ENCODE results near the gene RENBP. TPM values are rescaled to one million over a fixed set of nuclear protein-coding genes. Genes with fewer than 3 reads are reported as not detected.

RENBP gene
- total RNA-seq, 4 donors from 2014 or later: 1.8 to 2.6 (median 2.0) TPM

GRCh38 chrX:153966841-153967535 is 22.5 kb upstream of the RENBP start:
- no peaks in the 10 kb centered on the region for H3K27me3 ChIP-seq
- ATAC-seq: no peak
- intact Hi-C loops (cut with DNase I; ENCODE audit: low total_unique reads): loop anchor here (5.0 kb wide), 1 partner anchor 175 kb away; the partner anchor contains the start of genes IDH3G and SSR4
- DNase-seq: no peak
- in situ Hi-C loops (cut with MboI; ENCODE audit: low sequenced_read_pairs in 4 of 4): loop anchor here in 3 of 4 donors (25.0 kb wide), 4 partner anchors 95 to 1005 kb away; partner anchors contain the start of genes IDH3G (in 2 of the 3), SRPK3 (in 2 of the 3), SSR4 (in 2 of the 3) and G6PD (in 1 of the 3)
- H3K27ac ChIP-seq: peak overlapping the region; percentile 95 to 100 (median 98)
- no peaks in the 10 kb centered on the region for H3K9me3 ChIP-seq
- H3K36me3 ChIP-seq: peaks cover 0 to 9% of the 10 kb centered on the region in 2 donors
- peaks cover 36 to 42% of the 10 kb centered on the region in 2 donors for H3K4me1 ChIP-seq
- no peak for TF ChIP-seq POLR2A (IDR thresholded peaks at IDR 0.05)
- TF ChIP-seq CTCF (IDR thresholded peaks at IDR 0.05 in 4 of 5, conservative IDR thresholded peaks at IDR 0.05 in 1 of 5): no peak
- peak overlapping the region in 2 of 4 donors; percentile 1 to 28 for H3K4me3 ChIP-seq

- TF ChIP-seq POLR2A (IDR thresholded peaks at IDR 0.05): peak in 1 of 2 donors; percentile 6
- TF ChIP-seq CTCF (IDR thresholded peaks at IDR 0.05 in 4 of 5, conservative IDR thresholded peaks at IDR 0.05 in 1 of 5): no peak
- DNase-seq: peak; percentile 43 to 81
- peak overlapping the region in 1 of 4 donors; percentile 1 for H3K4me3 ChIP-seq
- peaks cover 36 to 42% of the 10 kb centered on the region in 2 donors for H3K4me1 ChIP-seq
- H3K27ac ChIP-seq: peak overlapping the region; percentile 95 to 100 (median 98)
- in situ Hi-C loops (cut with MboI; ENCODE audit: low sequenced_read_pairs in 4 of 4) (loop anchor here in 3 of 4 donors (25.0 kb wide), 4 partner anchors 96 to 1004 kb away; partner anchors contain the start of genes IDH3G (in 2 of the 3), SRPK3 (in 2 of the 3), SSR4 (in 2 of the 3) and G6PD (in 1 of the 3)), intact Hi-C loops (cut with DNase I; ENCODE audit: low total_unique reads) (loop anchor here (5.0 kb wide), 1 partner anchor 174 kb away; the partner anchor contains the start of genes IDH3G and SSR4)
- ATAC-seq: peak; percentile 30 to 42
- no peaks in the 10 kb centered on the region for H3K27me3 ChIP-seq
- H3K36me3 ChIP-seq: peaks cover 0 to 16% of the 10 kb centered on the region in 2 donors
- no peaks in the 10 kb centered on the region for H3K9me3 ChIP-seq
Observed at GRCh38 chrX:153966283-153966688, 21.8 kb upstream of the RENBP start.

- Histone ChIP-seq H3K4me3 (no peak overlapping the region), H3K27ac (peak overlapping the region; percentile 95 to 100 (median 98)), H3K4me1 (peaks cover 36 to 42% of the 10 kb centered on the region in 2 donors), H3K36me3 (peaks cover 0 to 23% of the 10 kb centered on the region in 2 donors), H3K9me3 (no peaks in the 10 kb centered on the region), H3K27me3 (no peaks in the 10 kb centered on the region)
- in situ Hi-C loops (cut with MboI; ENCODE audit: low sequenced_read_pairs in 4 of 4): loop anchor here in 3 of 4 donors (25.0 kb wide), 4 partner anchors 97 to 1003 kb away; partner anchors contain the start of genes IDH3G (in 2 of the 3), SRPK3 (in 2 of the 3), SSR4 (in 2 of the 3) and G6PD (in 1 of the 3)
- ATAC-seq (no peak), DNase-seq (no peak)
- TF ChIP-seq POLR2A (IDR thresholded peaks at IDR 0.05) (no peak), CTCF (IDR thresholded peaks at IDR 0.05 in 4 of 5, conservative IDR thresholded peaks at IDR 0.05 in 1 of 5) (no peak)
- intact Hi-C loops (cut with DNase I; ENCODE audit: low total_unique reads): loop anchor here (5.0 kb wide), 1 partner anchor 173 kb away; the partner anchor contains the start of genes IDH3G and SSR4
Observed at GRCh38 chrX:153965406-153965805, 21.0 kb upstream of the RENBP start.

GRCh38 chrX:153964105-153964504 is 19.7 kb upstream of the RENBP start:
- in situ Hi-C loops (cut with MboI; ENCODE audit: low sequenced_read_pairs in 4 of 4) (loop anchor here in 3 of 4 donors (25.0 kb wide), 4 partner anchors 98 to 1002 kb away; partner anchors contain the start of genes IDH3G (in 2 of the 3), SRPK3 (in 2 of the 3), SSR4 (in 2 of the 3) and G6PD (in 1 of the 3)), intact Hi-C loops (cut with DNase I; ENCODE audit: low total_unique reads) (no loop called here)
- Histone ChIP-seq H3K27ac (peak overlapping the region in 2 of 4 donors; percentile 99 to 100), H3K4me1 (peaks cover 32 to 34% of the 10 kb centered on the region in 2 donors), H3K36me3 (peaks cover 0 to 36% of the 10 kb centered on the region in 2 donors), H3K27me3 (no peaks in the 10 kb centered on the region), H3K4me3 (no peak overlapping the region), H3K9me3 (no peaks in the 10 kb centered on the region)
- TF ChIP-seq CTCF (IDR thresholded peaks at IDR 0.05 in 4 of 5, conservative IDR thresholded peaks at IDR 0.05 in 1 of 5) (no peak), POLR2A (IDR thresholded peaks at IDR 0.05) (no peak)
- DNase-seq (no peak), ATAC-seq (no peak)
